ENCODE measurements around the gene HDDC3. TPM values are rescaled to one million over a fixed set of nuclear protein-coding genes. Genes with fewer than 3 reads are reported as not detected.

Gene HDDC3
- total and polyA plus RNA-seq, 9 of the 15 experiments (the other 6 are each of a cell fraction or from before 2014, with no cell fraction given): 14.9 to 55.8 (median 36.9) TPM

DNA sequence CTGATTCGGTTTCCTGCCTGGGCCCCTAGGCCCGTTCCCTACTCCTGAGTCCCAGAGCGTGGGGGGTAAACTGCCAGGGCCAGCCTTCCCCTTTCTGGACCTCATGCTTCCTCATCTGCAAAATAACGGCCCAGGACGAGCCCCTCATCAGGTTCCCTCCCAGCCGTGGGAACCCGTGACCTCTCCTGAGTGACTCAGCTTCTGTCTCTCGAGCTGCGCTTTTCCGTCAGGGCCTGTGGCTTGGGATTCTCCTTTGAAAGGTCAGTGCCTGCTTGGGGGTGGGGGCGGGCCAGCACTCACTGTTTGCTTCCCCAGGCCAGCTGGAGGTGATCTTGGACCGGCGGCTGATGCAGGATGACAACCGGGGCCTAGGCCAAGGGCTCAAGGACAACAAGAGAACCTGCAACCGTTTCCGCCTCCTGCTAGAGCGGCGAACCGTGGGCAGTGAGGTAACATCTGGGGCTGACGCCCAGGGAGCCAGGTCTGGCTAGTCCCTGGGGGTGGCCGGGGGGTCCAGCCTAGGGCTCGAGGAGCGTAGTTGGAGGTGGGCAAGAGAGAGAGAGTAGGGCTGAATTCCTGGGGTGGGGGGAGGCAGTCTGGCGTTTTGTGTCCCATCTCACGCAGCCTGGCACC lies 16.4 kb downstream of the HDDC3 start (continued):
- TF ChIP-seq THRB (CRISPR knock-in tag; conservative IDR thresholded peaks at IDR 0.05): no peak
- no peak for TF ChIP-seq ZKSCAN3 (CRISPR knock-in tag; IDR thresholded peaks at IDR 0.05)
- no peak for TF ChIP-seq ZNF408 (CRISPR knock-in tag; IDR thresholded peaks at IDR 0.05; ENCODE audit: low read depth)
- 0 out of 2 replicates have a peak, but pooled peaks have one; percentile 33 for TF ChIP-seq NR2C2 (CRISPR knock-in tag; IDR thresholded peaks at IDR 0.05)
- TF ChIP-seq NR2C2 (tag; IDR thresholded peaks at IDR 0.05): peak; percentile 85
- peak in 1 of 2 experiments; percentile 34; a peak in 1 of 3 replicates for TF ChIP-seq CBX3 (IDR thresholded peaks at IDR 0.05; ENCODE audit: borderline replicate concordance in 1 of 2, low read length in 2 of 2)
- no peak for TF ChIP-seq BCL6 (CRISPR knock-in tag; IDR thresholded peaks at IDR 0.05)
- TF ChIP-seq, protein P1, sequence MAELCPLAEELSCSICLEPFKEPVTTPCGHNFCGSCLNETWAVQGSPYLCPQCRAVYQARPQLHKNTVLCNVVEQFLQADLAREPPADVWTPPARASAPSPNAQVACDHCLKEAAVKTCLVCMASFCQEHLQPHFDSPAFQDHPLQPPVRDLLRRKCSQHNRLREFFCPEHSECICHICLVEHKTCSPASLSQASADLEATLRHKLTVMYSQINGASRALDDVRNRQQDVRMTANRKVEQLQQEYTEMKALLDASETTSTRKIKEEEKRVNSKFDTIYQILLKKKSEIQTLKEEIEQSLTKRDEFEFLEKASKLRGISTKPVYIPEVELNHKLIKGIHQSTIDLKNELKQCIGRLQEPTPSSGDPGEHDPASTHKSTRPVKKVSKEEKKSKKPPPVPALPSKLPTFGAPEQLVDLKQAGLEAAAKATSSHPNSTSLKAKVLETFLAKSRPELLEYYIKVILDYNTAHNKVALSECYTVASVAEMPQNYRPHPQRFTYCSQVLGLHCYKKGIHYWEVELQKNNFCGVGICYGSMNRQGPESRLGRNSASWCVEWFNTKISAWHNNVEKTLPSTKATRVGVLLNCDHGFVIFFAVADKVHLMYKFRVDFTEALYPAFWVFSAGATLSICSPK (IDR thresholded peaks at IDR 0.05; ENCODE audit: borderline replicate concordance): no peak
- TF ChIP-seq KDM5B (IDR thresholded peaks at IDR 0.05; ENCODE audit: insufficient replicate concordance, low read depth, low read length): no peak
- TF ChIP-seq ID3 (CRISPR knock-in tag; IDR thresholded peaks at IDR 0.05): no peak
- TF ChIP-seq ID3 (tag; IDR thresholded peaks at IDR 0.05): peak; percentile 98
- TF ChIP-seq, protein P2, sequence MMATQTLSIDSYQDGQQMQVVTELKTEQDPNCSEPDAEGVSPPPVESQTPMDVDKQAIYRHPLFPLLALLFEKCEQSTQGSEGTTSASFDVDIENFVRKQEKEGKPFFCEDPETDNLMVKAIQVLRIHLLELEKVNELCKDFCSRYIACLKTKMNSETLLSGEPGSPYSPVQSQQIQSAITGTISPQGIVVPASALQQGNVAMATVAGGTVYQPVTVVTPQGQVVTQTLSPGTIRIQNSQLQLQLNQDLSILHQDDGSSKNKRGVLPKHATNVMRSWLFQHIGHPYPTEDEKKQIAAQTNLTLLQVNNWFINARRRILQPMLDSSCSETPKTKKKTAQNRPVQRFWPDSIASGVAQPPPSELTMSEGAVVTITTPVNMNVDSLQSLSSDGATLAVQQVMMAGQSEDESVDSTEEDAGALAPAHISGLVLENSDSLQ (IDR thresholded peaks at IDR 0.05): peak; percentile 59
- no peak for TF ChIP-seq WHSC1 (IDR thresholded peaks at IDR 0.05; ENCODE audit: low read length)
- no peak for TF ChIP-seq ZBTB8A (IDR thresholded peaks at IDR 0.05; ENCODE audit: partially characterized antibody)
- no peak for TF ChIP-seq ELF2 (CRISPR knock-in tag; IDR thresholded peaks at IDR 0.05)
